HL-60 (cell line): ENCODE measurements around the gene DOCK10.
A peak's percentile ranks its signal among the peaks of the same experiment; 100 is the strongest.

Experiments used
- DNase-seq, 2 experiments: peaks; one replicate each; pipeline ENCODE4 v3.0.0-alpha.2; 2010 to 2020; ENCODE audit warnings: low read depth in 1 of 2, low spot score in 1 of 2
- H3K27ac ChIP-seq: fragments of 250-450 bp; sonication (Bioruptor Pico); replicated peaks from 2 replicates; pipeline ENCODE4 v1.5.1; 2020; ENCODE audit warnings: mild to moderate bottlenecking, moderate library complexity
- H3K27me3 ChIP-seq: fragments of 250-450 bp; sonication (Bioruptor Pico); 2 replicates; pipeline ENCODE4 v1.5.1; 2021; ENCODE audit warnings: mild to moderate bottlenecking, moderate library complexity; ENCODE audit not compliant: insufficient read depth, poor library complexity, severe bottlenecking
- H3K4me3 ChIP-seq: replicated peaks from 2 replicates; pipeline ENCODE4 v1.5.1; 2011; ENCODE audit warnings: mild to moderate bottlenecking, control low read depth, low read length; ENCODE audit not compliant: insufficient read depth
- CTCF ChIP-seq: IDR thresholded peaks from one replicate; pipeline ENCODE4 v1.5.1; 2011; ENCODE audit warnings: low read length, control low read depth, inconsistent platforms; ENCODE audit not compliant: insufficient read depth
- GABPA ChIP-seq: IDR thresholded peaks from 2 replicates; pipeline ENCODE4 v1.6.1; 2012; ENCODE audit warnings: low read depth
- POLR2AphosphoS5 ChIP-seq: IDR thresholded peaks from 2 replicates; pipeline ENCODE4 v1.6.1; 2012; ENCODE audit warnings: low read depth
- REST ChIP-seq: IDR thresholded peaks from 2 replicates; pipeline ENCODE4 v1.6.1; 2012; ENCODE audit warnings: low read depth; ENCODE audit not compliant: insufficient replicate concordance
- SPI1 ChIP-seq: IDR thresholded peaks from 2 replicates; pipeline ENCODE4 v1.6.1; 2012; ENCODE audit warnings: low read depth, mild to moderate bottlenecking, borderline replicate concordance
- long read RNA-seq: library from polyadenylated mRNA; unstranded; transcript quantifications from one replicate; pipeline ENCODE4 v2.0.0, GENCODE V29; 2020

DOCK10 gene
- long read RNA-seq, partial matches to known transcripts = 1 of 1 reads
- long read RNA-seq, other reads (novel, unspliced or antisense) = 0 of 1 reads

GRCh38 chr2:225041851-225042799, at the start of gene DOCK10:
Gene DOCK10, minus strand, starts transcription at chr2:225042468. Its CDS starts 94 bp downstream, at chr2:225042374.
- Histone ChIP-seq H3K27ac (peak within 1 kb of the TSS; percentile 46), H3K27me3 (peaks cover 11% of the 10 kb centered on the region), H3K4me3 (peak within 1 kb of the TSS; percentile 87)
- peak; percentile 73 for TF ChIP-seq SPI1
- 0 out of 2 replicates have a peak, but pooled peaks have one; percentile 23 for TF ChIP-seq GABPA
- TF ChIP-seq POLR2AphosphoS5 = no peak
- DNase-seq = peak; percentile 60 to 74

- Histone ChIP-seq H3K27ac (no peak overlapping the region), H3K27me3 (no peaks in the 10 kb centered on the region), H3K4me3 (no peak overlapping the region)
- no peak for TF ChIP-seq CTCF
- no peak for TF ChIP-seq GABPA
- no peak for DNase-seq
These were observed 49.1 kb upstream of the DOCK10 start for GRCh38 chr2:225091336-225091735.

GRCh38 chr2:225090746-225091145, 48.5 kb upstream of the DOCK10 start:
- Histone ChIP-seq H3K27ac (no peak overlapping the region), H3K27me3 (no peaks in the 10 kb centered on the region), H3K4me3 (no peak overlapping the region)
- TF ChIP-seq POLR2AphosphoS5 (no peak), REST (no peak), CTCF (no peak), GABPA (no peak), SPI1 (no peak)
- no peak for DNase-seq

GRCh38 chr2:225086915-225087314, 44.6 kb upstream of the DOCK10 start:
- H3K27ac ChIP-seq = no peak overlapping the region
- H3K27me3 ChIP-seq = no peaks in the 10 kb centered on the region
- no peak overlapping the region for H3K4me3 ChIP-seq
- DNase-seq = no peak
- TF ChIP-seq SPI1 = no peak
- no peak for TF ChIP-seq POLR2AphosphoS5
- TF ChIP-seq REST = no peak
- no peak for TF ChIP-seq GABPA
- TF ChIP-seq CTCF = no peak
